ENCODE results near the gene KIF25.

Gene KIF25

GRCh38 chr6:168091381-168092264, 94.2 kb downstream of the KIF25 start:
- DNase-seq = no peak

- DNase-seq = no peak
These were observed 95.1 kb downstream of the KIF25 start for GRCh38 chr6:168092541-168092940.

DNA sequence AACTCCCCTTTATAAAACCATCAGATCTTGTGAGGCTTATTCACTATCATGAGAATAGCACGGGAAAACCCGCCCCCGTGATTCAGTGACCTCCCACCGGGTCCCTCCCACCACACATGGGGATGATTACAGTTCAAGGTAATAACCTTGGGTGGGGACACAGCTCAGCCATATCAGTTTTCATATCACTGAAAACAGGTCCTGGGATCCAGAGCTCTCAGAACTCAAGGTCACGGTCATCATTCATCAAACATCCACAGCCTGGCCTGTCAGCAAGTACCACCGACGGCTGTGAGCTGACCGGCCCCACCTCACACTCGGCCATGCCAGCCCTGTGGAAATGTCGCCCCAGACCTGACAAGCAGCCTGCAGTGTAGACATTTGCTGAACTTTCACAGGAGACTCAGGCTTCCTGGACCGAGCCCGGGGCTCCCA, 95.6 kb downstream of the KIF25 start:
- DNase-seq = no peak

GRCh38 chr6:168093634-168094033, 96.2 kb downstream of the KIF25 start:
- DNase-seq = no peak
